Activated T-cell treated with anti-CD3 and anti-CD28 coated beads for 24 hours (primary cell): Measurements from ENCODE around the gene SLC29A4.
"Not testable (repeated sequence)": the region's sequence is repeated elsewhere in the genome, so short reads cannot be mapped to it uniquely, and the experiment has no call there.

Source experiments
- DNase-seq: peaks from one replicate; pipeline ENCODE4 v3.0.0-alpha.2; 2020; ENCODE audit warnings: low read depth

SLC29A4 gene

GRCh38 chr7:5296015-5296610, 13.4 kb downstream of the SLC29A4 start:
- no peak for DNase-seq

DNA sequence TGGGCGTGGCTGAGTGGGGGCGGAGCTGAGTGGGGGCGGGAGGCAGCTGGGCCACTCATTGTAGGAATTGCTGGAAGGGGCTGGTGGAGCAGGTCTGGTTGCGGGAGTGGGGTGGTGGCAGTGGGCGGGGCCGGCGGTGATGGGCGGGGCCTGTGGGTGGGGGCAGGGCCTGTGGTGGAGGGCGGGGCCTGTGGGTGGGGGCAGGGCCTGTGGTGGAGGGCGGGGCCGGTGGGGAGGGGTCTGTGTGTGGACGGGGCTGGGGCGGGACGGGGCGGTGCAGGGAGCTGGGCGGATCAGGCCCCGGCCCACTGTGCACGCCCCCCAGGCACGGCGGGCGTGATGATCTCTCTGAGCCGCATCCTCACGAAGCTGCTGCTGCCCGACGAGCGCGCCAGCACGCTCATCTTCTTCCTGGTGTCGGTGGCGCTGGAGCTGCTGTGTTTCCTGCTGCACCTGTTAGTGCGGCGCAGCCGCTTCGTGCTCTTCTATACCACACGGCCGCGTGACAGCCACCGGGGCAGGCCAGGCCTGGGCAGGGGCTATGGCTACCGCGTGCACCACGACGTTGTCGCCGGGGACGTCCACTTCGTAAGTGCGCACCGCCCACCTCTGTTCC, 14.0 kb downstream of the SLC29A4 start:
- peak; percentile 47 for DNase-seq

GRCh38 chr7:5300366-5300765, 17.6 kb downstream of the SLC29A4 start:
- no peak for DNase-seq

GRCh38 chr7:5302577-5302976, 19.8 kb downstream of the SLC29A4 start:
- DNase-seq, result no peak

- no peak for DNase-seq
Observed at GRCh38 chr7:5303061-5303460, 20.3 kb downstream of the SLC29A4 start.

GRCh38 chr7:5303591-5304505, 21.1 kb downstream of the SLC29A4 start:
- no peak for DNase-seq

DNA sequence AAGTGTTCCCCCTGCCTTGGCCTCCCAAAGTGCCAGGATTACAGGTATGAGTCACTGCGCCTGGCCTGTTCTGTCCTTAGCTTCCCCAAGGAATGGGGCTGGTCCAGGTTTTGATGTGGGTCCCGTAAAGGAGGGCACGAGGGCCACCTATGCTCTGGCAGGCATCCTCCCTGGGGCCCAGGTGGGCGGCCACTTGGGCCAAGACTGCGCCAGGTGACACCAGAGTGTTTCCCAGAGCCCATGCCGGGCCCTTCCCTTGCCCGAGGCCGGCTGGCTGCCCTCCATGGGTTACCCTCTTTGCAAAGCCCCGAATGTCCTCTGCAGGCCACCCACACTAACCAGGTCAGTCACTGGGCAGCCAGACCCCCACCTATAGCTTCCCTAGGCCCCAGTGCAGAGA, 22.3 kb downstream of the SLC29A4 start:
- DNase-seq, result not testable (repeated sequence)

DNA sequence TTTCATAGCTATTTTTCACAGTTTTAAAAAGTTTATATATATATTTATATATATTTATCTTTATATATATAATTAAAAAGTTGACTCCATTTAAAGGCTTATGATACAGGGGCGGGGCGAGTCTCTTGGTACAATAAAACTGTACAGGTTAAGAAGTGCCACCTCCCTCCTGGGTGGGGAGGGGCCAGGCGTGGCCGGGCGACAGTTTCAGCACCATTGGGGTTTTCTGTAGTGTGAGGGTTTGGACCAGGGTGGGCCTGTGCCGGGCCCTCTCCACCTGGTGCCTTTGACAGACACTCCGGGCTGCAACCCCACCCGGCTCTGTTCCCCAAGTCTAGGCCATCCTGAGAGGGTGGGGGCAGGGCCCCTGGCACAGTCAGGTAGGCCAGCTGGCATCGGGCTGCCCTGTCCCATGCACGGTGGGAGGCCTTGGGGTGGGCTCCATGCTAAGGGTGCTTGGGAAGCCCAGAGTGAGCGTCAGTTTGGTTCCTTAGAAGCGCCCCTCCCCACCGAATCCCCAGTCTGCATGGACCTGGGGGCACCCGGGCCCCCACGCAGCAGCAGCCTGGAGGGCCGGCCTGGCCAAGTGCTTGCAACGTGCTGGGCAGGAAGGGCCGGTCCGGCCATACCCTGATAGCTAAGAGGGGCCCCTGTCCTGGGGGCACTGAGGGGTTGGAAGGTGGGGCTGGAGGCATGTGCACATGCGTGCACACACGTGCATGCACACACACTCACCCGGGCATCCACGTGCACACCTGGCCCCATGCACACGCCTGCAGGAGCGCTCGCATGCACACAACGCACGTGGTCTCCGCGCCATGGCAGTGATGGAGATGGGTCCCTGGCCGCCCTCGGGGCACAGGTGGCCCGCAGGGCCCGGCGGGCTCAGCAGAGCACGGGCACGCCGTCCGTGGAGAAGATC, 24.7 kb downstream of the SLC29A4 start:
- DNase-seq, result not testable (repeated sequence)

- DNase-seq, result no peak
Observed at GRCh38 chr7:5309146-5309545, 26.4 kb downstream of the SLC29A4 start.

DNA sequence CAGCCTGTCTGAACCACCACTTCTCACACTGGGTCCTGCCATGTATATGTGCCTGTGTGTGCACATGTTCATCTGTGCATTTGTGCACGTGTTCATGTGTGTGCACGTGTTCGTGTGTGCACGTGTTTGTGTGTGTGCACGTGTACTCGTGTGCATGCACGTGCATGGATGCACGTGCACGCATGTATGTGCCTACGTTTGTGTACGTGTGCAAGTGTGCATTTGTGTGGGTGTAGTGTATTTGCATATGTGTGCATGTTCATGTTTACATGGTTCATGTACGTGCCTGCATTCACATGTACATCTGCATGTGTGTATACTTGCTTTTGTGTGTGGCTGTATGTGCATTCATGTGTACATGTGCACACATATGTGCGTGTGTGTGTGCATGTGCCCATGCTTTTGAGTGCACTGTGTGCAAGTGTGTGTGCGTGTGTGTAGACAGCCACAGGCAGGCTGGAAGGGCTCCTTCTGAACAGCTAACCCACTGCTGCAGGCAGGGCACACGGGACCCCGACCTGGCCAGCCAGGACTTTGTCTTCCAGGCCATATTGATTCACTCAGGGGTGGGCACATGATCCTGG, 28.2 kb downstream of the SLC29A4 start:
- no peak for DNase-seq

GRCh38 chr7:5312276-5313070, 29.7 kb downstream of the SLC29A4 start:
- not testable (repeated sequence) for DNase-seq

DNA sequence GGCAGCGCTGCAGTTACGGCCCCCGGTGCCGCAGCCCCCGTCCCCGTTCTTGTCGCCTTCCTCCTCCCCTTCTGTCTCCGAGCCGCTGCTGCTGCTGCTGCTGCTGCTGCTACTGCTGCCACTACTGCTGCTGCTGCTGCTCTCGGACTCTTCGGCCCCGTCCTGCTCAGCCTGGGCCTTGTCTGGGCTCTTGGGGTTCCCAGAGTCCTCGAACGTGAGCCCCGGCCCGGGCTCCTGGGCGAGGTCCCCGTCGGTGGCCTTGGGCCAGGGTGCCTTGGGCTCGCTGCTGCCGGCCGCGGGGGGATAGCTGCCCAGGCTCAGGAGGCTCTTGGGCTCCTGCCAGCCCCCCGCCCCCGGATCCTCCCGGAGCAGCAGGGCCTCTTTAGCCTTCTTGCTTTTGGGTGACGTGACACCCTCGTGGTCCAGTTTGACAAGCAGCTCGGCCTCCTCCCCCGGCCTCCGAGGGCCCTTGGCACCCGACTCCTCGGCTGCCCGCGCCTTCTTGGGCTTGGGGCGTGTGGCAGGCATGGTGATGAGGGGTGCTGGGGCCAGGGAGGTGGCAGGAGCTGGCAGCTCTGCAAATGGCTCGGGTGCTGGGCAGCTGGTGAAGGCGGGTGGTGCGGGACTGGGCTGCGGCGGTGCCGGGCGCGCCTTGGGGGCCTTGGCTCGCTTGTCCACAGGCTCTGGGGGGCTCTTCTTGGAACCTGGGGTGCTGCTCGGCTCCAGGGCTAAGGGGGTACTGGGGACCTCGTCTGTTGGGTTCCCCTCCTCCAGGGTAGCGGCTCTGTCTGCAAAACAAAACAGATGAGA, 30.5 kb downstream of the SLC29A4 start:
- DNase-seq, result not testable (repeated sequence)

DNA sequence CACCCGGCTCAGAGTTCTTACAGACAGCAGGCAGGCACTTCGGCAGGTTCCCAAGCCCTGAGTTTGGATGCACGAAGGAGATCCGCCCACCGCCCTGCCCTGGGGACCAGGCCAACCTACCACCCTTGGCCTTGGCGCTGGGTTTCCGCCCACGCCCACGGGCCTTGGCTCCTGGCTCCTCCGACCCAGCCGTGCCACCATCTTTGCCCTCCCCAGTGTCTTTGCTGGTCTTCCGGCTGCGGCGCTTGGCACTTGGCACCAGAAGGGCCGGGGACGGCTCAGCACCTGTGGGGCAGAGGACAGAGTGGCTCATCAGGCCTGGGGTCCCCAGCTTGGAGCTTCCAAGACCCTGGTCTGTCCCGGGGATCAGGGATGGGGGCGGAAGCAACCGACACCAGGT, 32.1 kb downstream of the SLC29A4 start:
- DNase-seq, result no peak

DNA sequence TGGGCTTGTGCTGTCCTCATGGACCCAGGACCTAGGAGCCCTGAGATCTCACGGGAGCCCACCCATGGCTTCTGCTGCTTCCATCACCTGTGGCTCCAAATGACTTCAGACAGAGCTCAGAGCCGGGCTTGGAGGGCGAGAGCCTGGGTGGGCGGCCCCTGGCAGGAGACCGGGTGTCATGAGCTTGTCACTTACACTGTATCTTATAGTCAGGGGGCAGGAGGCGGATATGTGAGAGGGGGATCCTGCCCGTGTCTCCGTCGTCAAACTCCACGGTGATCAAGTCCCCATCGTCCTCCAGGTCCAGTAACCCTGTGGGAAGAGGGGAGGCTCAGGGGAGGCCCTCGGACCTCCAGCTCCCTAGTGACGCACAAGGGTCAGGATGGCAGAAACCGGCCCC, 33.0 kb downstream of the SLC29A4 start:
- DNase-seq, result no peak

DNA sequence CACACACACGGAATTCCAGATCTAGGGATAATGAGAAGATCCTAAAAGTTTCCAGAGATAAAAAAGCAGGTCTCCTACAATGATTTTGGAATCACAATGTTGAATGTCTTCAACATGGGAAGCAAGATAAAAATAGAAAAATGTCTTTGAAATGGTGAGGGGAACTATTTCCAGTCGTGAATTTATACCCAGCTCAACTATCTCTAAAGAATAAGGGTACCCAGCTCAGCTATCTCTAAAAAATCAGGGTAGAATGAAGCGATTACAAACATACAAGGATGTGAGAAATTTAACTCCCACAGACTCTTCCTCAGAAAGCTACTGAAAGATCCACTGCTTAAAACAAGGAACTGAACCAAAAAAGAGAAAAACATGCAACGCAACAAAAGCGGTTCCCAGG, 35.9 kb downstream of the SLC29A4 start:
- not testable (repeated sequence) for DNase-seq

DNA sequence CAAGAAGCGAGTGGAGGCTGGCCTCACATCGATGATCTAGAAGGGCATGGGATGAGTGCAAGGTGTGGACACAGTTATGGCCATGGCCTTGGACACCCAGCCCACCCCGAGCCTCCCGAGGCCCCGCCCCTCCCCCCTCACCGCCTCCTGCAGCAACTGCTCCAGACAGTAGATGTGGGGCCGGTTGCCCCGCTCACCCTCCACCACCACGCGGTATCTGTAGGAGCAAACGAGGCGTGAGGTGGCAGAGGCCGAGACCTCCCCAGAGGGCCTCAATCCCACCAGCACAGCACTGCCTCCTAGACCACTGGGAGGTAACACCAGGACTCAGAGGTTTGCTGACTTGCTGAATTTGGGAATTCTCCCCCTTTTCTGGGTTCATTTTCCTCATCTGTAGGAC, 37.6 kb downstream of the SLC29A4 start:
- no peak for DNase-seq

DNA sequence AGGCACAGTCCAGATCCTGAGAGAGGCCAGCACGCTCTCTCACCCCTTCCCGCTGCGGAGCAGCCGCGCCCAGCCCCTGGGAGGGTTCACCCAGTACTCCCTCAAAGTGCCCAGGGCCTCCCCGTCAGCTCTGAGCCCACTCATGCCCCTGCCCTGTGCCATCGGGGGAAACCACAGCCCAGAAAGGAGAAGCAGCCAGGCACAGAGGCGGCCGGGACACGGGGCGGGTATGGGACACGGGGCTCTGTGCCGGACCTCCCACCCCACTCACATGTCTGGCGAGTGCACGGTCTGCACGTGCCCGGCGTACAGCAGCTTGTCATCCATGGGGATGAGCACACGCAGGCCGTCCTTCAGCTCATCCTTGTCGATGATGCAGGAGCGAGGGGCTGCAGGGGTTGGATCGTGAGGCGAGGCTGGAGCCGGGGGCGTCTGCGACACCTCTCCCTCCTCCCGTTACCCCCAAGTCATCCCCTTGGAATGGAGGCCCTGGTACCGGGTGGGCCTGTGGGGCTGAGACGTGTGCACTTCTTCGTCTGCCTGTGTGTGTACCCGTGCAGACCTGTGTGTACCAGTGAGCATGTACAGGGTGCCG, 38.2 kb downstream of the SLC29A4 start:
- DNase-seq, result no peak

- DNase-seq, result no peak
Observed at GRCh38 chr7:5322621-5323410, 40.1 kb downstream of the SLC29A4 start.
